Left cardiac atrium (tissue), 4 donors: ENCODE data around the gene PLPPR2. TPM values are rescaled to one million over a fixed set of nuclear protein-coding genes. Genes with fewer than 3 reads are reported as not detected.
A peak's percentile ranks its signal among the peaks of the same experiment; 100 is the strongest.
"Not testable (repeated sequence)": the region's sequence is repeated elsewhere in the genome, so short reads cannot be mapped to it uniquely, and the experiment has no call there.

Source experiments
- ATAC-seq, 2 donors: fragments of 200-7000 bp; cut with Tn5 transposase; one replicate each; pipeline ENCODE4 v1.9.1; 2020; ENCODE audit warnings: mild to moderate bottlenecking in 2 of 2, moderate library complexity in 2 of 2
- DNase-seq: peaks from one replicate; pipeline ENCODE4 v3.0.0-alpha.2; 2020
- intact Hi-C, 2 donors: fragments of 100-400 bp; cut with DNase I; formaldehyde crosslinking; loops; one replicate each; pipeline versions ENCODE4 v1.14.1 to v1.15.1; 2022 to 2023
- total RNA-seq, 2 donors: library from RNA; stranded (reverse); fragmentation: NEBNext Ultra II Directional; extraction: Animal tissue kit (Norgen Biotek cat#: 25700); gene quantifications; one replicate each; pipeline ENCODE4 v1.2.1, GENCODE V29; 2021
- donor health status: DM: no; HTN: yes; CAD: no.
- donor health status: DM: no; HTN: yes; CAD: no; lungs with severe emphysema.
- donor health status: DM: yes; HTN: yes; CAD: no.
- donor health status: Dilated cardiomyopathy.

The PLPPR2 gene
- total RNA-seq, 2 donors from 2014 or later, result 23.5 to 28.3 TPM

- ATAC-seq (no peak), DNase-seq (no peak)
- intact Hi-C loops, result no loop called here
These were observed 9.7 kb downstream of the PLPPR2 start for GRCh38 chr19:11364935-11365334.

- ATAC-seq (no peak), DNase-seq (no peak)
- intact Hi-C loops, result no loop called here
These were observed 10.4 kb downstream of the PLPPR2 start for GRCh38 chr19:11365557-11366117.

GRCh38 chr19:11367528-11367927, 12.3 kb downstream of the PLPPR2 start:
- ATAC-seq (no peak), DNase-seq (no peak)
- intact Hi-C loops, result no loop called here

GRCh38 chr19:11370744-11371143, 15.5 kb downstream of the PLPPR2 start:
- intact Hi-C loops, result loop anchor here in 1 of 2 donors (10.0 kb wide), 1 partner anchor 64 kb away; the partner anchor contains the start of genes ODAD3 and PRKCSH
- no peak for ATAC-seq
- no peak for DNase-seq

- intact Hi-C loops, result loop anchor here in 1 of 2 donors (10.0 kb wide), 1 partner anchor 61 kb away; the partner anchor contains the start of genes ODAD3 and PRKCSH
- DNase-seq (no peak), ATAC-seq (no peak)
These were observed 18.1 kb downstream of the PLPPR2 start for GRCh38 chr19:11373166-11373884.

- intact Hi-C loops, result loop anchor here in 1 of 2 donors (10.0 kb wide), 1 partner anchor 61 kb away; the partner anchor contains the start of genes ODAD3 and PRKCSH
- DNase-seq, result no peak
- ATAC-seq, result no peak
These were observed 18.7 kb downstream of the PLPPR2 start for GRCh38 chr19:11373885-11374432.

- peak; percentile 96 to 97 for ATAC-seq
- intact Hi-C loops, result loop anchor here in 1 of 2 donors (10.0 kb wide), 1 partner anchor 60 kb away; the partner anchor contains the start of genes ODAD3 and PRKCSH
- peak; percentile 98 for DNase-seq
These were observed 19.4 kb downstream of the PLPPR2 start, which contains the start of gene SWSAP1 for GRCh38 chr19:11374433-11375142. Gene SWSAP1 (plus strand): TSS chr19:11374666. CDS start chr19:11374681, 15 bp downstream.

GRCh38 chr19:11375143-11375948, 20.1 kb downstream of the PLPPR2 start:
- intact Hi-C loops, result loop anchor here in 1 of 2 donors (10.0 kb wide), 1 partner anchor 59 kb away; the partner anchor contains the start of genes ODAD3 and PRKCSH
- peak; percentile 68 for DNase-seq
- ATAC-seq, result peak; percentile 3 to 5

- ATAC-seq, result no peak
- intact Hi-C loops, result loop anchor here in 1 of 2 donors (10.0 kb wide), 1 partner anchor 58 kb away; the partner anchor contains the start of genes ODAD3 and PRKCSH
- peak; percentile 61 for DNase-seq
These were observed 22.0 kb downstream of the PLPPR2 start for GRCh38 chr19:11377237-11377636.

GRCh38 chr19:11377756-11378155, 22.5 kb downstream of the PLPPR2 start:
- DNase-seq (no peak), ATAC-seq (no peak)
- intact Hi-C loops, result loop anchor here in 1 of 2 donors (10.0 kb wide), 1 partner anchor 57 kb away; the partner anchor contains the start of genes ODAD3 and PRKCSH

- ATAC-seq, result no peak
- intact Hi-C loops, result loop anchor here in 1 of 2 donors (10.0 kb wide), 1 partner anchor 56 kb away; the partner anchor contains the start of genes ODAD3 and PRKCSH
- DNase-seq, result peak; percentile 51
These were observed 23.3 kb downstream of the PLPPR2 start for GRCh38 chr19:11378319-11379189.

- DNase-seq, ATAC-seq: not testable (repeated sequence)
- intact Hi-C loops, result loop anchor here in 1 of 2 donors (10.0 kb wide), 1 partner anchor 55 kb away; the partner anchor contains the start of genes ODAD3 and PRKCSH
These were observed 24.1 kb downstream of the PLPPR2 start for GRCh38 chr19:11379269-11379845.

- intact Hi-C loops, result loop anchor here in 1 of 2 donors (10.0 kb wide), 1 partner anchor 55 kb away; the partner anchor contains the start of genes ODAD3 and PRKCSH
- ATAC-seq (no peak), DNase-seq (no peak)
These were observed 24.7 kb downstream of the PLPPR2 start for GRCh38 chr19:11379857-11380350.

- intact Hi-C loops, result no loop called here
- peak; percentile 94 for DNase-seq
- ATAC-seq, result peak; percentile 89 to 93
These were observed 25.7 kb downstream of the PLPPR2 start for GRCh38 chr19:11380653-11381537.

GRCh38 chr19:11382898-11383705, 27.9 kb downstream of the PLPPR2 start:
- intact Hi-C loops, result no loop called here
- ATAC-seq (peak in 1 of 2 donors; percentile 5), DNase-seq (peak; percentile 64)
